BLaER1 treated with 17β-estradiol and CSF1 and Interleukin-3, amounts not matched to agents 10 nM and 100 nM (cell line): ENCODE measurements around the gene EFL1.

Experiments used
- H3K27ac ChIP-seq, 11 experiments: shearing (Covaris generic); formaldehyde crosslinking; 2 replicates each; pipeline ENCODE4 v1.8.1; 2022
- H3K27me3 ChIP-seq, 11 experiments: shearing (Covaris generic); formaldehyde crosslinking; 2 replicates each; pipeline ENCODE4 v1.8.1; 2022
- H3K36me3 ChIP-seq, 11 experiments: shearing (Covaris generic); formaldehyde crosslinking; 2 replicates each; pipeline ENCODE4 v1.8.1; 2022
- H3K4me1 ChIP-seq, 10 experiments: shearing (Covaris generic); formaldehyde crosslinking; 2 replicates each; pipeline ENCODE4 v1.8.1; 2022
- H3K4me2 ChIP-seq, 11 experiments: shearing (Covaris generic); formaldehyde crosslinking; 2 replicates each; pipeline ENCODE4 v1.8.1; 2022
- H3K4me3 ChIP-seq, 10 experiments: shearing (Covaris generic); formaldehyde crosslinking; 2 replicates each; pipeline ENCODE4 v1.8.1; 2022
- H3K9ac ChIP-seq, 11 experiments: shearing (Covaris generic); formaldehyde crosslinking; 2 replicates each; pipeline ENCODE4 v1.8.1; 2022
- H3K9me3 ChIP-seq, 11 experiments: shearing (Covaris generic); formaldehyde crosslinking; replicated peaks in 1 of 11; 2 replicates each; pipeline ENCODE4 v1.8.1; 2022
- H4K20me1 ChIP-seq, 11 experiments: shearing (Covaris generic); formaldehyde crosslinking; 2 replicates each; pipeline ENCODE4 v1.8.1; 2022
- Cebpa-rat ChIP-seq, 11 experiments: shearing (Covaris generic); IDR thresholded peaks; 2 replicates each; pipeline ENCODE4 v1.8.1; 2022

Gene EFL1

DNA sequence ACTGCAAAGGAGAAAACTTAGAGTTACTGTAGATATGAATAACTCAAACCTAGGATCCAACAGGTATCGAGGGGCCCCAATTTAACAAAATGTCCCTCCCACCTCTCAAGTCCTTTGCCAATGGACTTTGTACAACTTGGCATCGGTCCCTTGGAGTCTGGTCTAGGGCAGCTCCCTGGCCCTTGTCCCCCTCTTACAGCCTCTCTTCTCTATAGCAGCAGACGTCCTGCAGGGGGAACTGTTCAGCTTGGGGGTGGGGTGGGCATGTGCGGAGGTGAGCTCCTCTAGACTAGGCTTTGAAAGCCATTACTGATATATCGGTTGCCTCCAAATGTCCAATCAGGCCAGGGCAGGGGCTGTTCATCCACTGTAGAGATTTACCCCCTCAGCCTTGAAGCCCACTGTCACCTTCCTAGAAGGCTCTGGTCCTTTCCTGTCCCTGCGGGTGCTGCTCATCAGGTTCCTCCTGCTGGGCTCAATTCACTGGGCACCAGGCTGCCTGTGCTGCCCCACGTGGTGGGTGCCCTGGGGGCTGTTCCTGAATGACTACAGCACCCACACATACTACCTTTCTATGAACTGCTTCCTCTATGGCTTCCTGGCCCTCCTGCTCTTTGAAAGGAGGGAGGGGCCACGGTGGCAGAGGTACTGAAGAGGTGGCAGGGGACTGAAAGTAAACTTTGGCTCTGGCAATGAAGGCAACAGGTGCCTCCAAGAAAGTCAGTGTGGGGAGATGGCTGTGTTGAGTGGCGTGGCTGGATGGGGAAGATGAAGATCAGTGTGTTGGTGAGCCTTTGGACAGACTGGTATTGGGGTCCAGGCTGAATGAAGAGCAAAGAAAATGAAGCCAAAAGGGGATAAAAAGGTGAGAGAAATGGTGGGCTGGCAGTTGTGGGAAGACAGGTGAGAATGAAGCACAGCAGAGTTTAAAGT is 137.9 kb downstream of the EFL1 start:
- no peak overlapping the region for H3K4me3 ChIP-seq
- peaks cover 0 to 10% (median 8%) of the 10 kb centered on the region in 10 experiments; a peak in 10 of 20 replicates for H3K4me1 ChIP-seq
- H4K20me1 ChIP-seq = no peaks in the 10 kb centered on the region
- H3K27ac ChIP-seq = no peak overlapping the region
- no peak overlapping the region for H3K9ac ChIP-seq
- no peak overlapping the region for H3K4me2 ChIP-seq
- TF ChIP-seq Cebpa-rat (IDR thresholded peaks at IDR 0.05) = no peak
- H3K9me3 ChIP-seq = no peaks in the 10 kb centered on the region
- H3K36me3 ChIP-seq = peaks cover 16 to 73% (median 42%) of the 10 kb centered on the region in 11 experiments; a peak in 21 of 22 replicates
- no peaks in the 10 kb centered on the region for H3K27me3 ChIP-seq

- Histone ChIP-seq H3K4me2 (no peak overlapping the region), H3K36me3 (peaks cover 6 to 64% (median 31%) of the 10 kb centered on the region in 11 experiments; a peak in 19 of 22 replicates), H3K27me3 (no peaks in the 10 kb centered on the region), H3K9ac (no peak overlapping the region), H3K4me3 (no peak overlapping the region), H3K27ac (no peak overlapping the region), H4K20me1 (no peaks in the 10 kb centered on the region), H3K4me1 (no peaks in the 10 kb centered on the region), H3K9me3 (no peaks in the 10 kb centered on the region)
- no peak for TF ChIP-seq Cebpa-rat (IDR thresholded peaks at IDR 0.05)
Observed at GRCh38 chr15:82122746-82123400, 139.7 kb downstream of the EFL1 start.

DNA sequence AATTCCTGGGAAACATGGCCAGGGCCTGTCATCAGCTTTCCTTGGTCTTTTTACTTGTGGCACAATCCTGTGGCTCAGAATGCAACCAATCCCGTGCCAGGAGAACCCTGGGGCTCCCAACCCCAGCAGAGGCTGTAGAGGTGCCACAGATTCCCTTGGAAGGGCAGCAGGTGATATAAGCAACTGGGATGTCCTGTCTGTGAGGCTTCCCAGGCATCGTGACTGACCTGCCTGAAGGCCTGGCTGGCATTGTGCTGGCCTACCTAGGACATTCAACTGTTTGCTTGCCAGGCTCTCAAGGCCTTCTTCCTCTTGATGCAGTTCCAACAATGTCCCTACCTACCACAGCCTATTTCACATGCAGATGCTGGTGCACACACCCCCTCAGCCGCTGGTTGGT is 144.5 kb downstream of the EFL1 start:
- H4K20me1 ChIP-seq = no peaks in the 10 kb centered on the region
- H3K4me2 ChIP-seq = no peak overlapping the region
- no peak overlapping the region for H3K9ac ChIP-seq
- peaks cover 0 to 5% (median 0%) of the 10 kb centered on the region in 10 experiments; a peak in 1 of 20 replicates for H3K4me1 ChIP-seq
- no peak overlapping the region for H3K27ac ChIP-seq
- no peak for TF ChIP-seq Cebpa-rat (IDR thresholded peaks at IDR 0.05)
- no peaks in the 10 kb centered on the region for H3K9me3 ChIP-seq
- no peak overlapping the region for H3K4me3 ChIP-seq
- H3K27me3 ChIP-seq = no peaks in the 10 kb centered on the region
- peaks cover 0 to 19% (median 5%) of the 10 kb centered on the region in 11 experiments; a peak in 7 of 22 replicates for H3K36me3 ChIP-seq

- no peak overlapping the region for H3K9ac ChIP-seq
- no peak overlapping the region for H3K4me2 ChIP-seq
- H3K36me3 ChIP-seq = peaks cover 0 to 15% (median 5%) of the 10 kb centered on the region in 11 experiments; a peak in 6 of 22 replicates
- H3K27me3 ChIP-seq = no peaks in the 10 kb centered on the region
- no peaks in the 10 kb centered on the region for H3K9me3 ChIP-seq
- H3K27ac ChIP-seq = no peak overlapping the region
- H3K4me3 ChIP-seq = no peak overlapping the region
- no peak for TF ChIP-seq Cebpa-rat (IDR thresholded peaks at IDR 0.05)
- H4K20me1 ChIP-seq = no peaks in the 10 kb centered on the region
- H3K4me1 ChIP-seq = peaks cover 0 to 5% (median 0%) of the 10 kb centered on the region in 10 experiments; a peak in 1 of 20 replicates
Observed at GRCh38 chr15:82117296-82117695, 145.2 kb downstream of the EFL1 start.

DNA sequence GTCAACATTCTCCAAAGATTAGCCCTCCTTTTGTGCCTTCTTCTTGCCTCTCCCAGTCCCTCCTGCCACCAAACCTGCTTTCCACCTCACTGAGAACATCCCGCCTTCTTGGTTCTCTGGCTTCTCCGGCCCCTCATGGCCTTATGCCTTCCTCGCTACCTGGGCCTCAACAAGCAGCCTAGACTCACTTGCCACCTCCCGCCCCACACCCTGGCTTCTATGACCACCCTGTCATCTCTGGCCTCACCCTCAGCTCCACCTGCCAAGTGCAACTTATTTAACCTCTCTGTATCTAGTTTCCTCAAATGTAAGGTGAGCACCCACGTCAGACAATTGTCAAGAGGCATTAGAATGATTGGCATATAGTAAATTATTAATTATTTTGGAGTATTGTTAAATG is 147.9 kb downstream of the EFL1 start:
- Histone ChIP-seq H3K36me3 (peaks cover 0 to 8% (median 0%) of the 10 kb centered on the region in 11 experiments; a peak in 3 of 22 replicates), H4K20me1 (no peaks in the 10 kb centered on the region)

DNA sequence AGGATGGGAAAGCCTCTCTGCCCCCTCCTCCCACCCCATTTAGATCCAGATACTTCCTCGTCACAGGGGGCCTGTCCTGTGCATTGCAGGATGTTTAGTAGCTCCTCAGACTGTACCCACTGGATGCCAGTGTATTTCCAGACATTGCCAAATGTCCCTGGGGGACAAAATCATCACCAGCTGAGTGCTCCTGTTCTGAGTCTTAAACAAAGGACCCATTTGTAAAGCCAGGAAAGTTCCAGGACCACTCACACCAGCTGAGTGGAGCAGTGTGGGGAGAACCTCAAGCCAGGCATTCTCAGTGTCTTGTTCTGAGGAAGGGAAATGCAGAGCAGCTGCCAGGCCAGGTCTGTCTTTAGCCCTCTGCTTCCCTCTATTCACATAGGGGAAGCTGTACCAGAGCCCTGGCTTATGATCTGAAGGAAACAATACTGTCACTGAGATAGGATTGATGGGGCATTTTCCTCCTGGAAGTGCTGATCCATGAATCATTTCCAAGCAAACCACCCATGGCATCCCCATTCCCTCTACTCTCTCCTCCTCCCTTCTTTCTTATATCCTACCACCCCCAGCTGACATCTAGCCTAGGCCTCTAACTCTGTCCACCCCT is 149.3 kb downstream of the EFL1 start:
- Histone ChIP-seq H3K9me3 (no peaks in the 10 kb centered on the region), H3K27ac (no peak overlapping the region), H3K9ac (no peak overlapping the region), H3K4me1 (peaks cover 0 to 9% (median 2%) of the 10 kb centered on the region in 10 experiments; a peak in 3 of 20 replicates), H3K36me3 (peaks cover 0 to 6% (median 0%) of the 10 kb centered on the region in 11 experiments; a peak in 1 of 22 replicates), H3K27me3 (no peaks in the 10 kb centered on the region), H3K4me3 (no peak overlapping the region), H3K4me2 (no peak overlapping the region), H4K20me1 (no peaks in the 10 kb centered on the region)
- no peak for TF ChIP-seq Cebpa-rat (IDR thresholded peaks at IDR 0.05)

More for the DNA sequence above, 147.9 kb downstream of the EFL1 start:
- no peak overlapping the region for H3K27ac ChIP-seq
- no peak overlapping the region for H3K4me2 ChIP-seq
- H3K4me1 ChIP-seq = peaks cover 0 to 5% (median 0%) of the 10 kb centered on the region in 10 experiments; a peak in 1 of 20 replicates
- TF ChIP-seq Cebpa-rat (IDR thresholded peaks at IDR 0.05) = no peak
- no peak overlapping the region for H3K9ac ChIP-seq
- no peak overlapping the region for H3K4me3 ChIP-seq
- no peaks in the 10 kb centered on the region for H3K9me3 ChIP-seq
- no peaks in the 10 kb centered on the region for H3K27me3 ChIP-seq

GRCh38 chr15:82111918-82112317 is 150.6 kb downstream of the EFL1 start:
- Histone ChIP-seq H3K36me3 (no peaks in the 10 kb centered on the region; a peak in 1 of 22 replicates), H3K4me3 (no peak overlapping the region), H3K27me3 (no peaks in the 10 kb centered on the region), H3K9ac (no peak overlapping the region), H3K27ac (no peak overlapping the region), H3K4me2 (no peak overlapping the region), H4K20me1 (no peaks in the 10 kb centered on the region), H3K4me1 (peaks cover 0 to 9% (median 2%) of the 10 kb centered on the region in 10 experiments; a peak in 3 of 20 replicates), H3K9me3 (no peaks in the 10 kb centered on the region)
- TF ChIP-seq Cebpa-rat (IDR thresholded peaks at IDR 0.05) = no peak

GRCh38 chr15:82110144-82110543 is 152.4 kb downstream of the EFL1 start:
- Histone ChIP-seq H3K9ac (no peak overlapping the region), H3K9me3 (no peaks in the 10 kb centered on the region), H3K4me3 (no peak overlapping the region), H3K36me3 (no peaks in the 10 kb centered on the region), H3K4me1 (peaks cover 0 to 5% (median 0%) of the 10 kb centered on the region in 10 experiments; a peak in 3 of 20 replicates), H3K4me2 (no peak overlapping the region), H4K20me1 (no peaks in the 10 kb centered on the region), H3K27me3 (no peaks in the 10 kb centered on the region), H3K27ac (no peak overlapping the region)
- no peak for TF ChIP-seq Cebpa-rat (IDR thresholded peaks at IDR 0.05)
